Measurements from ENCODE around the gene TOP2A.

Gene TOP2A

GRCh38 chr17:40417609-40418427 lies at the start of gene TOP2A:
TOP2A (minus strand) TSS chr17:40417896; CDS start chr17:40417791, 105 bp downstream.
- peak; percentile 93 to 98 (median 96) for DNase-seq

- DNase-seq: no peak
Observed at GRCh38 chr17:40467281-40467867, 49.7 kb upstream of the TOP2A start.

GRCh38 chr17:40466298-40466971 lies 48.7 kb upstream of the TOP2A start:
- no peak for DNase-seq

- no peak for DNase-seq
Observed at GRCh38 chr17:40464392-40464855, 46.7 kb upstream of the TOP2A start.

GRCh38 chr17:40463122-40463550 lies 45.4 kb upstream of the TOP2A start:
- no peak for DNase-seq

- no peak for DNase-seq
Observed at GRCh38 chr17:40462343-40463121, 44.8 kb upstream of the TOP2A start.

- DNase-seq: no peak
Observed at GRCh38 chr17:40461732-40462342, 44.1 kb upstream of the TOP2A start.

- DNase-seq: no peak
Observed at GRCh38 chr17:40460968-40461731, 43.5 kb upstream of the TOP2A start.

- no peak for DNase-seq
Observed at GRCh38 chr17:40460604-40460967, 42.9 kb upstream of the TOP2A start.

- DNase-seq: no peak
Observed at GRCh38 chr17:40459636-40460603, 42.2 kb upstream of the TOP2A start.

- DNase-seq: no peak
Observed at GRCh38 chr17:40458851-40459482, 41.3 kb upstream of the TOP2A start.

- no peak for DNase-seq
Observed at GRCh38 chr17:40457964-40458791, 40.5 kb upstream of the TOP2A start.

GRCh38 chr17:40457369-40457768 lies 39.7 kb upstream of the TOP2A start:
- no peak for DNase-seq

GRCh38 chr17:40456396-40456951 lies 38.8 kb upstream of the TOP2A start:
- no peak for DNase-seq

GRCh38 chr17:40454613-40454995 lies 36.9 kb upstream of the TOP2A start:
- DNase-seq: no peak

GRCh38 chr17:40453881-40454612 lies 36.4 kb upstream of the TOP2A start:
- no peak for DNase-seq

- no peak for DNase-seq
Observed at GRCh38 chr17:40452921-40453378, 35.3 kb upstream of the TOP2A start.

Measured in stimulated activated naive CD4-positive, alpha-beta T cell (primary cell).